Neuronal stem cell (in vitro differentiated cells): ENCODE measurements around the gene CNN2.
A peak's percentile ranks its signal among the peaks of the same experiment; 100 is the strongest.
"Not testable (repeated sequence)": the region's sequence is repeated elsewhere in the genome, so short reads cannot be mapped to it uniquely, and the experiment has no call there.

Experiments used
- DNase-seq: peaks from one replicate; pipeline ENCODE4 v3.0.0-alpha.2; 2013; ENCODE audit warnings: low spot score
- H2AFZ ChIP-seq: one replicate; pipeline ENCODE4 v1.6.1; 2013; ENCODE audit warnings: mild to moderate bottlenecking, low read length, inconsistent platforms
- H2AK5ac ChIP-seq: 2 replicates; pipeline ENCODE4 v1.6.1; 2013; ENCODE audit warnings: low read depth, mild to moderate bottlenecking, inconsistent platforms, low read length, moderate library complexity, mixed read lengths
- H2BK120ac ChIP-seq: 2 replicates; pipeline ENCODE4 v1.6.1; 2013; ENCODE audit warnings: low read depth, mild to moderate bottlenecking, inconsistent platforms, low read length, moderate library complexity, mixed read lengths
- H2BK12ac ChIP-seq: one replicate; pipeline ENCODE4 v1.6.1; 2013; ENCODE audit warnings: low read length, inconsistent platforms
- H2BK15ac ChIP-seq: 2 replicates; pipeline ENCODE4 v1.6.1; 2013; ENCODE audit warnings: mild to moderate bottlenecking, low read length, inconsistent platforms, mixed read lengths
- H2BK5ac ChIP-seq: one replicate; pipeline ENCODE4 v1.6.1; 2013; ENCODE audit warnings: inconsistent platforms, mild to moderate bottlenecking, low read length, moderate library complexity
- H3K14ac ChIP-seq: one replicate; pipeline ENCODE4 v1.6.1; 2013; ENCODE audit warnings: low read length, inconsistent platforms
- H3K18ac ChIP-seq: 2 replicates; pipeline ENCODE4 v1.6.1; 2013; ENCODE audit warnings: low read length, inconsistent platforms
- H3K23ac ChIP-seq: 2 replicates; pipeline ENCODE4 v1.6.1; 2013; ENCODE audit warnings: low read depth, mild to moderate bottlenecking, mixed read lengths, low read length, inconsistent platforms; ENCODE audit not compliant: poor library complexity
- H3K27ac ChIP-seq: replicated peaks from 3 replicates; pipeline ENCODE4 v1.5.1; 2013; ENCODE audit warnings: low read length, inconsistent platforms
- H3K27me3 ChIP-seq, 3 experiments: 2 replicates each; pipeline ENCODE4 v1.6.1; 2013; ENCODE audit warnings: low read length in 3 of 3, mild to moderate bottlenecking in 2 of 3, inconsistent platforms in 1 of 3, low read depth in 1 of 3, mixed read lengths in 1 of 3, moderate library complexity in 1 of 3; ENCODE audit not compliant: control insufficient read depth in 3 of 3, insufficient read depth in 3 of 3
- H3K36me3 ChIP-seq, 2 donors: replicated peaks in 1 of 2; 2 replicates each; pipeline ENCODE4 v1.6.1; 2013; ENCODE audit warnings: low read length in 2 of 2; ENCODE audit not compliant: control insufficient read depth in 2 of 2, insufficient read depth in 2 of 2
- H3K4ac ChIP-seq: 2 replicates; pipeline ENCODE4 v1.6.1; 2013; ENCODE audit warnings: inconsistent platforms, mild to moderate bottlenecking, low read length, moderate library complexity
- H3K4me1 ChIP-seq, 2 donors: 1 replicate in 1 of 2; 2 replicates in 1 of 2; pipeline ENCODE4 v1.6.1; 2013; ENCODE audit warnings: low read length in 2 of 2, low read depth in 1 of 2; ENCODE audit not compliant: control insufficient read depth in 2 of 2, insufficient read depth in 1 of 2
- H3K4me2 ChIP-seq: one replicate; pipeline ENCODE4 v1.6.1; 2013; ENCODE audit warnings: mild to moderate bottlenecking, low read length, inconsistent platforms; ENCODE audit not compliant: insufficient read depth, poor library complexity, severe bottlenecking
- H3K4me3 ChIP-seq, 2 donors: 2 replicates each; pipeline ENCODE4 v1.5.1; 2013; ENCODE audit warnings: low read length in 2 of 2, mild to moderate bottlenecking in 2 of 2, inconsistent platforms in 1 of 2, moderate library complexity in 1 of 2
- H3K79me1 ChIP-seq: one replicate; pipeline ENCODE4 v1.6.1; 2013; ENCODE audit warnings: low read depth, mild to moderate bottlenecking, inconsistent platforms, low read length, moderate library complexity
- H3K9ac ChIP-seq: one replicate; pipeline ENCODE4 v1.6.1; 2013; ENCODE audit warnings: mild to moderate bottlenecking, low read depth, low read length, inconsistent platforms; ENCODE audit not compliant: poor library complexity
- H3K9me3 ChIP-seq, 2 donors: replicated peaks in 1 of 2; 2 replicates each; pipeline versions ENCODE3 to v1.6.1; 2013; ENCODE audit warnings: low read length in 2 of 2, mild to moderate bottlenecking in 2 of 2, inconsistent platforms in 1 of 2, low read depth in 1 of 2, mixed read lengths in 1 of 2, moderate library complexity in 1 of 2; ENCODE audit not compliant: control insufficient read depth in 2 of 2, insufficient read depth in 1 of 2
- H4K8ac ChIP-seq: one replicate; pipeline ENCODE4 v1.6.1; 2013; ENCODE audit warnings: low read depth, mild to moderate bottlenecking, inconsistent platforms, low read length, moderate library complexity
- H4K91ac ChIP-seq: one replicate; pipeline ENCODE4 v1.6.1; 2013; ENCODE audit warnings: low read length, low read depth, mild to moderate bottlenecking, inconsistent platforms; ENCODE audit not compliant: poor library complexity
- WGBS, 2 donors: extraction: QIAGEN DNeasy Blood & Tissue Kit; methylation state at CpG; one replicate each; pipeline ENCODE4 v1.1.7; 2013; ENCODE audit warnings: missing lambda C conversion rate in 2 of 2, mixed read lengths in 1 of 2; ENCODE audit not compliant: insufficient read length in 2 of 2, insufficient replicate concordance in 1 of 2; ENCODE audit errors: extremely low coverage in 2 of 2; 5-methylcytosine and 5-hydroxymethylcytosine counted together

Gene CNN2

GRCh38 chr19:1025080-1025479, 1.3 kb upstream of the CNN2 start:
- not testable (repeated sequence) for H4K91ac ChIP-seq, H3K18ac ChIP-seq, H2BK12ac ChIP-seq, H2AFZ ChIP-seq, H2AK5ac ChIP-seq, H3K4ac ChIP-seq, H3K36me3 ChIP-seq, H2BK5ac ChIP-seq, H2BK15ac ChIP-seq, H3K9me3 ChIP-seq, H4K8ac ChIP-seq, H3K14ac ChIP-seq, H3K27ac ChIP-seq, H3K4me2 ChIP-seq, H3K27me3 ChIP-seq, DNase-seq, H3K4me3 ChIP-seq, H2BK120ac ChIP-seq, H3K23ac ChIP-seq, H3K9ac ChIP-seq
- WGBS, 2 donors, result no CpG with 5 or more reads among the region's 6 CpGs
- peaks cover 5 to 15% of the 10 kb centered on the region in 2 donors for H3K4me1 ChIP-seq
- H3K79me1 ChIP-seq, result peaks cover 12% of the 10 kb centered on the region

GRCh38 chr19:1026783-1027649, 608 bp downstream of the CNN2 start:
- Histone ChIP-seq H2BK5ac (peak overlapping the region; percentile 4), H2BK12ac (peak overlapping the region; percentile 97), H3K4ac (no peak overlapping the region), H3K23ac (peak overlapping the region; percentile 75), H3K9ac (peak overlapping the region; percentile 88), H3K36me3 (peaks cover 7 to 19% of the 10 kb centered on the region in 2 donors), H2AFZ (peak overlapping the region; percentile 95), H3K4me1 (peaks cover 5 to 11% of the 10 kb centered on the region in 2 donors), H4K91ac (no peak overlapping the region), H4K8ac (peak overlapping the region; percentile 43), H2AK5ac (peak overlapping the region; percentile 96), H2BK120ac (peak overlapping the region; percentile 99), H3K4me3 (peak overlapping the region; percentile 97 to 99), H3K9me3 (no peaks in the 10 kb centered on the region), H3K4me2 (peak overlapping the region; percentile 81), H3K27me3 (no peaks in the 10 kb centered on the region), H3K18ac (peak overlapping the region; percentile 97), H3K27ac (peak overlapping the region; percentile 93), H3K14ac (peak overlapping the region; percentile 63), H3K79me1 (peaks cover 10% of the 10 kb centered on the region), H2BK15ac (peak overlapping the region; percentile 85)
- DNase-seq, result peak; percentile 57
- no CpG with 5 or more reads among the region's 36 CpGs for WGBS, 2 donors

- Histone ChIP-seq H4K8ac (no peak overlapping the region), H3K4ac (no peak overlapping the region), H3K27me3 (peaks cover 0 to 2% (median 0%) of the 10 kb centered on the region in 3 experiments), H2BK5ac (peak overlapping the region; percentile 4), H2BK12ac (peak overlapping the region; percentile 82), H4K91ac (peak overlapping the region; percentile 89), H3K27ac (peak overlapping the region; percentile 93), H3K4me1 (peaks cover 5 to 11% of the 10 kb centered on the region in 2 donors), H3K9me3 (no peaks in the 10 kb centered on the region), H3K79me1 (peaks cover 12% of the 10 kb centered on the region), H3K4me2 (peak overlapping the region; percentile 81), H2BK120ac (peak overlapping the region; percentile 56), H3K18ac (peak overlapping the region; percentile 78), H2AK5ac (peak overlapping the region; percentile 96), H3K23ac (peak overlapping the region; percentile 38), H2BK15ac (peak overlapping the region; percentile 40), H3K36me3 (peaks cover 13 to 26% of the 10 kb centered on the region in 2 donors), H3K4me3 (peak overlapping the region; percentile 97 to 99), H3K14ac (peak overlapping the region; percentile 25), H3K9ac (peak overlapping the region; percentile 90), H2AFZ (no peak overlapping the region)
- no CpG with 5 or more reads among the region's 16 CpGs for WGBS, 2 donors
- no peak for DNase-seq
Observed at GRCh38 chr19:1027650-1028061, 1.2 kb downstream of the CNN2 start.
